Mesendoderm (in vitro differentiated cells): ENCODE data around the gene SIX3. TPM values are rescaled to one million over a fixed set of nuclear protein-coding genes. Genes with fewer than 3 reads are reported as not detected.
A peak's percentile ranks its signal among the peaks of the same experiment; 100 is the strongest.

Source experiments
- DNase-seq: peaks from one replicate; pipeline ENCODE4 v3.0.0; 2013
- H2AK5ac ChIP-seq: 2 replicates; pipeline ENCODE4 v1.6.1; 2013; ENCODE audit warnings: low read length, inconsistent platforms
- H2BK120ac ChIP-seq: 2 replicates; pipeline ENCODE4 v1.6.1; 2013; ENCODE audit warnings: low read depth, mild to moderate bottlenecking, low read length, moderate library complexity, mixed read lengths
- H2BK15ac ChIP-seq: replicated peaks from 2 replicates; pipeline ENCODE4 v1.6.1; 2013; ENCODE audit warnings: low read depth, mild to moderate bottlenecking, moderate library complexity
- H2BK5ac ChIP-seq: 2 replicates; pipeline ENCODE4 v1.6.1; 2013; ENCODE audit warnings: low read length, inconsistent platforms
- H3K18ac ChIP-seq: 2 replicates; pipeline ENCODE4 v1.6.1; 2013; ENCODE audit warnings: mild to moderate bottlenecking, low read length, mixed read lengths
- H3K23ac ChIP-seq: one replicate; pipeline ENCODE4 v1.6.1; 2013; ENCODE audit warnings: low read length
- H3K27ac ChIP-seq: 2 replicates; pipeline ENCODE4 v1.5.1; 2013; ENCODE audit warnings: low read depth, mild to moderate bottlenecking, inconsistent platforms, low read length, moderate library complexity
- H3K27me3 ChIP-seq: 2 replicates; pipeline ENCODE4 v1.6.1; 2013; ENCODE audit warnings: low read length, control low read depth, mild to moderate bottlenecking, inconsistent platforms; ENCODE audit not compliant: insufficient read depth, poor library complexity
- H3K36me3 ChIP-seq: 2 replicates; pipeline ENCODE4 v1.6.1; 2013; ENCODE audit warnings: low read length, inconsistent platforms; ENCODE audit not compliant: control insufficient read depth, insufficient read depth
- H3K4ac ChIP-seq: one replicate; pipeline ENCODE4 v1.6.1; 2013; ENCODE audit warnings: low read depth, mild to moderate bottlenecking, low read length, moderate library complexity
- H3K4me1 ChIP-seq: 2 replicates; pipeline ENCODE4 v1.6.1; 2013; ENCODE audit warnings: low read depth, low read length, inconsistent platforms; ENCODE audit not compliant: control insufficient read depth
- H3K4me2 ChIP-seq: 2 replicates; pipeline ENCODE4 v1.6.1; 2013; ENCODE audit warnings: low read length
- H3K4me3 ChIP-seq: 2 replicates; pipeline ENCODE4 v1.5.1; 2013; ENCODE audit warnings: mild to moderate bottlenecking, low read length
- H3K56ac ChIP-seq: one replicate; pipeline ENCODE4 v1.6.1; 2013; ENCODE audit warnings: low read length
- H3K79me1 ChIP-seq: 2 replicates; pipeline ENCODE4 v1.6.1; 2013; ENCODE audit warnings: low read length, inconsistent platforms
- H3K79me2 ChIP-seq: 2 replicates; pipeline ENCODE4 v1.6.1; 2013; ENCODE audit warnings: mild to moderate bottlenecking, low read length; ENCODE audit not compliant: control insufficient read depth, insufficient read depth
- H3K9ac ChIP-seq: 2 replicates; pipeline ENCODE4 v1.6.1; 2013; ENCODE audit warnings: low read length, inconsistent platforms
- H4K5ac ChIP-seq: one replicate; pipeline ENCODE4 v1.6.1; 2013; ENCODE audit warnings: low read length
- H4K8ac ChIP-seq: one replicate; pipeline ENCODE4 v1.6.1; 2013; ENCODE audit warnings: low read depth, mild to moderate bottlenecking, control low read depth, low read length, moderate library complexity
- WGBS: extraction: QIAGEN DNeasy Blood & Tissue Kit; methylation state at CpG from one replicate; pipeline ENCODE4 v1.1.7; 2013; ENCODE audit warnings: low lambda C conversion rate, missing lambda C conversion rate; ENCODE audit not compliant: insufficient coverage; ENCODE audit errors: extremely low coverage; 5-methylcytosine and 5-hydroxymethylcytosine counted together
- polyA plus RNA-seq, 2 experiments: library from polyadenylated mRNA; stranded (reverse); fragments of 200-250 nt; gene quantifications; one replicate each; pipeline ENCODE4 v1.2.3, GENCODE V29; 2013

Gene SIX3
- polyA plus RNA-seq (2013, experiment 1 of 2): 1.3 TPM
- polyA plus RNA-seq (2013, experiment 2 of 2): 1.1 TPM

DNA sequence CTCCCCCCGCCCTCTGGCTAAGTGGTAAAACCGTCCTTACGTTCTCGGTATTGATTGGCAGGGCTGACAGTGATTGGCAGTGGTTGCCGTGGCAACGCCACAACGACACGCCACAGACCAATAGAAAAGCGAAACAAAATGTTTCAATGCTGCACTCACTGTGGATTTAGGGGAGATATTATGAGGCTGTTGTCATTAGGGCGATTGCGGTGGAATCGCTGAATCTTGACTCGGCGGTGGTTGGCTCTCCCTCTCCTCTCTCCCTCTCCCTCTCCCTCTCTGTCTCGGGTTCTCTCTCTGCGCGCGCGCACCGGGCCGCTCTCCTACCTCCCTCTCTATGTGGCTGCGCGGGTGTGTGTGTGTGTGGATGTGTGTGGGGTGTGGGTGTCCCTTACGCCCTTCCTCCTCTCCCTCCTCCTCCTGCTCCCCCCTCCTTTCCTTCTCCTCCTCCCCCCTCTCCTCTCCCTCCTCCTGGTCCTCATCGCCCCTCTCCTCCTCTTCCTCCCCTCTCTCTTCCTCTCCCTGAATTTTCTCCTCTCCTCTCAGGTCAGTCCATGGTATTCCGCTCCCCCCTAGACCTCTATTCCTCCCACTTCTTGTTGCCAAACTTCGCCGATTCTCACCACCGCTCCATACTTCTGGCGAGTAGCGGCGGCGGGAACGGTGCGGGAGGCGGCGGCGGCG, at the start of gene SIX3:
Gene SIX3, plus strand, starts transcription at position 152 of the 684 bp plus-strand sequence. Its CDS starts 403 bp downstream, at position 555.
- Histone ChIP-seq H4K5ac (no peak within 1 kb of the TSS), H3K27ac (no peak within 1 kb of the TSS), H2BK5ac (no peak within 1 kb of the TSS), H3K56ac (peak within 1 kb of the TSS; percentile 43), H3K27me3 (peaks cover 38% of the 10 kb centered on the region), H3K9ac (no peak within 1 kb of the TSS), H3K79me2 (no peaks in the 10 kb centered on the region), H3K4ac (no peak within 1 kb of the TSS), H3K79me1 (no peaks in the 10 kb centered on the region), H4K8ac (no peak within 1 kb of the TSS), H3K18ac (no peak within 1 kb of the TSS), H3K4me1 (peaks cover 14% of the 10 kb centered on the region), H2AK5ac (no peak within 1 kb of the TSS), H2BK120ac (no peak within 1 kb of the TSS), H3K36me3 (no peaks in the 10 kb centered on the region), H3K4me2 (peak within 1 kb of the TSS; percentile 89), H3K4me3 (no peak within 1 kb of the TSS), H2BK15ac (no peak within 1 kb of the TSS), H3K23ac (no peak within 1 kb of the TSS)
- no CpG with 5 or more reads among the region's 39 CpGs for WGBS
- peak; percentile 65 for DNase-seq

DNA sequence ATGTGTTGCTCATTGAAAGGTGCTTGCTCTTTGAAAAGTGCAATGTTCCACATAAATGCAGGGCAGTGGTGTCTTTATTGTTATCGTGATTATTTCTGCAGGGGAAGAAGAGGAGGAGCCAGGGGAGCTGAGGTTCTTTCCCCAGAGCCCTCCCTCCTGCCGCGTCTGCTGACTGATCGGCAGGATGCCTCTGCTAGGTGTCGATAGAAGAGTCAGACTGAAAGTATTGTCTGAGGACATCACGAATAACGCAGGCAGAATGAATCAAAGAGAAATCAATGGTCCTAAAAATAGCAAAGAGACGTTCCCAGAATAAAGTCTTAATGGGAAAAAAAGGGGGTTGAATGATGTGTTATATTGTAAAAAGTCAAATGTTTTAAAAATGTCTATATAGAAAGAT, 47.4 kb upstream of the SIX3 start:
- no peak for DNase-seq
- no peaks in the 10 kb centered on the region for H3K79me2 ChIP-seq
- no peaks in the 10 kb centered on the region for H3K4me1 ChIP-seq
- no peak overlapping the region for H3K4me2 ChIP-seq
- H2BK5ac ChIP-seq: no peak overlapping the region
- H2BK120ac ChIP-seq: no peak overlapping the region
- no peak overlapping the region for H4K5ac ChIP-seq
- H4K8ac ChIP-seq: no peak overlapping the region
- H3K36me3 ChIP-seq: no peaks in the 10 kb centered on the region
- no peak overlapping the region for H3K27ac ChIP-seq
- no peak overlapping the region for H3K9ac ChIP-seq
- H3K18ac ChIP-seq: no peak overlapping the region
- no peak overlapping the region for H3K56ac ChIP-seq
- H3K79me1 ChIP-seq: no peaks in the 10 kb centered on the region
- H2BK15ac ChIP-seq: no peak overlapping the region
- H3K4ac ChIP-seq: no peak overlapping the region
- no peak overlapping the region for H3K23ac ChIP-seq
- no peak overlapping the region for H2AK5ac ChIP-seq
- H3K4me3 ChIP-seq: no peak overlapping the region
- no CpG with 5 or more reads among the region's 8 CpGs for WGBS
- H3K27me3 ChIP-seq: no peaks in the 10 kb centered on the region

DNA sequence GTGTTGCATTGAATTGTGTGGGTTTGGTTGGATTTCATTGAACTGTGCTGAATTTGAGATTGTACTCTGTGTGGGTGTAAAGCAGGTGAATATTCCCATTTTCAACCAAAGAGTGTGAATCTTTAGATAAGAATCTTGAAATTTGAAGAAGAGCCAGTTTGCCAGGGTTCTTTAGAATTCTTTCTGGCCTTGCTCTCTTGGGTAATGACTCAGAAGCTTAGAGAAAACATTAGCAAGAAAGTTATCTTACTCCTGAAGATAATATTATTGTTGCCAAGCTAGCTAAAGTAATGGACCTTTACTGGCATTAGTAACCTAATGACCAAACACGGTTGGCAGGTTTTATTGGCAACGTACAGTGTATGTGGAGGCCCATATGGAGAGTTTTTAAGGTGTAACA, 46.4 kb upstream of the SIX3 start:
- no peak overlapping the region for H3K9ac ChIP-seq

GRCh38 chr2:44897406-44897805, 44.1 kb upstream of the SIX3 start:
- Histone ChIP-seq H2BK5ac (no peak overlapping the region), H3K36me3 (no peaks in the 10 kb centered on the region), H4K5ac (no peak overlapping the region), H3K27ac (no peak overlapping the region), H3K79me2 (no peaks in the 10 kb centered on the region), H3K79me1 (no peaks in the 10 kb centered on the region), H3K4me1 (no peaks in the 10 kb centered on the region), H4K8ac (no peak overlapping the region), H2BK120ac (no peak overlapping the region), H2BK15ac (no peak overlapping the region), H3K4me3 (no peak overlapping the region), H3K18ac (no peak overlapping the region), H3K27me3 (no peaks in the 10 kb centered on the region), H3K4ac (no peak overlapping the region), H3K56ac (no peak overlapping the region), H3K23ac (no peak overlapping the region), H3K9ac (no peak overlapping the region), H3K4me2 (no peak overlapping the region), H2AK5ac (no peak overlapping the region)
- no peak for DNase-seq
- WGBS: no CpG with 5 or more reads among the region's 6 CpGs

More for the DNA sequence above, 46.4 kb upstream of the SIX3 start:
- Histone ChIP-seq H3K27ac (no peak overlapping the region), H3K4me3 (no peak overlapping the region), H3K4me2 (no peak overlapping the region), H3K79me2 (no peaks in the 10 kb centered on the region), H3K4ac (no peak overlapping the region), H2BK120ac (no peak overlapping the region), H3K79me1 (no peaks in the 10 kb centered on the region), H2BK15ac (no peak overlapping the region), H3K27me3 (no peaks in the 10 kb centered on the region), H3K36me3 (no peaks in the 10 kb centered on the region), H4K5ac (no peak overlapping the region), H3K56ac (no peak overlapping the region), H3K23ac (no peak overlapping the region), H2AK5ac (no peak overlapping the region), H3K4me1 (no peaks in the 10 kb centered on the region), H4K8ac (no peak overlapping the region), H3K18ac (no peak overlapping the region), H2BK5ac (no peak overlapping the region)
- WGBS: no CpG with 5 or more reads among the region's 2 CpGs
- no peak for DNase-seq

DNA sequence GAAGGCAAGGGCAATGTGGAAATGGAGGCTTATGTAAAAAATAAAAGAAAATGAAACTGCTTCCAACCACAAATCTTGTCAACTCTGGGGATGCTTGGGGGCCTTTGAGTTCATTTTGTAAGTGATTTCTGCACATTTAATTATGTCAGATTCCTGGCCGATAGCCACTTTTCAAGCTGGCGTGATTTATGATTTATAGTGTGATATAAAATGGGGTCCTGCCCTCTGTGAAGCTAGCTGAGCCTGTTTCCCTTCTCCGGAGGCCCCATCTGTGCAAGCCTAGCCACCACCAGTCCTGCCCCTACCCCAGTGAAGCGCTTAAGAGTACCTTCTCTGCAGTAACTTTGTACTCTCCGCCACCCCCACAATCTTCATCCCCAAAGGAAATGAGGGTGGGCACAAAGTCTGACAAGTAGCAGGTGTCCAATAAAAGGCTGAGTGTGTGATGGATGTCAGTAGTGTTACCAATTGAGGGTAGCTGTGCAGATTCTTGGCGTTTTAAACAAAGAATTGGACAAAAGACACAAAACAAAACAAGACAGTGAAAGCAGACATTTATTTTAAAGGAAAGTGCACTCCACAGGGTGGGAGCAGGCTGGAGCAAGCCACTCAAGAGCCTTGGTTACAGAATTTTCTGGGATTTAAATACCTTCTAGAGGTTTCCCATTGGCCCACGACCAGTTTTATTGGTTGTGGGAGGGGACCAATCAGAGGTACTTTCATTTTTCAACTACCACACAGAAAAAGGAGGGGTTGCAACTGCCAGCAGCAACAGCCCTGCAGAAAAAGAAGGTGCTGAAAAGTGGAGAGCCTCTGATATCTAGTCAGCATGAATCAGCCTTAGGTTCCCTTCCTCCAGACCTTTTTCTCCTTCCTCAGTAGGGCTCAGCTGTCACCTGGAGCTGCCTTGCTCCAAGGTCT, 39.0 kb upstream of the SIX3 start:
- H3K9ac ChIP-seq: no peak overlapping the region
- H4K5ac ChIP-seq: no peak overlapping the region
- H4K8ac ChIP-seq: no peak overlapping the region
- H3K18ac ChIP-seq: no peak overlapping the region
- DNase-seq: no peak
- H2BK120ac ChIP-seq: no peak overlapping the region
- no peak overlapping the region for H2BK15ac ChIP-seq
- no peak overlapping the region for H3K4me2 ChIP-seq
- no peaks in the 10 kb centered on the region for H3K27me3 ChIP-seq
- H3K23ac ChIP-seq: no peak overlapping the region
- WGBS: no CpG with 5 or more reads among the region's 7 CpGs
- H2BK5ac ChIP-seq: no peak overlapping the region
- H3K27ac ChIP-seq: no peak overlapping the region
- no peaks in the 10 kb centered on the region for H3K36me3 ChIP-seq
- no peaks in the 10 kb centered on the region for H3K79me2 ChIP-seq
- no peaks in the 10 kb centered on the region for H3K4me1 ChIP-seq
- no peak overlapping the region for H3K4ac ChIP-seq
- no peak overlapping the region for H3K4me3 ChIP-seq
- no peaks in the 10 kb centered on the region for H3K79me1 ChIP-seq
- no peak overlapping the region for H2AK5ac ChIP-seq
- no peak overlapping the region for H3K56ac ChIP-seq
